Gastroesophageal sphincter (tissue), 4 donors: ENCODE measurements around the gene CLEC10A. TPM values are rescaled to one million over a fixed set of nuclear protein-coding genes. Genes with fewer than 3 reads are reported as not detected.

Experiments
- ATAC-seq: fragments of 150-250 bp; one replicate; pipeline ENCODE4 v1.9.1; 2016; ENCODE audit warnings: mild to moderate bottlenecking, moderate library complexity
- H3K27ac ChIP-seq, 4 donors: fragments of 200-600 bp; sonication (generic) in 3 of 4; 1 replicate in 3 of 4; 2 replicates in 1 of 4; pipeline ENCODE4 v1.5.1; 2016 to 2019
- H3K27me3 ChIP-seq: fragments of 200-600 bp; sonication (generic); one replicate; pipeline ENCODE4 v1.5.1; 2019
- H3K36me3 ChIP-seq, 2 donors: fragments of 200-600 bp; sonication (generic); one replicate each; pipeline ENCODE4 v1.5.1; 2019; ENCODE audit warnings: control low read depth in 1 of 2
- H3K4me1 ChIP-seq, 3 donors: fragments of 200-600 bp; sonication (generic); 1 replicate in 2 of 3; 2 replicates in 1 of 3; pipeline ENCODE4 v1.5.1; 2016 to 2019; ENCODE audit warnings: control low read depth in 2 of 3
- H3K4me3 ChIP-seq, 2 donors: fragments of 200-600 bp; sonication (generic); one replicate each; pipeline ENCODE4 v1.5.1; 2019; ENCODE audit warnings: mild to moderate bottlenecking in 1 of 2, moderate library complexity in 1 of 2
- H3K9me3 ChIP-seq, 3 donors: fragments of 200-600 bp; sonication (generic); one replicate each; pipeline ENCODE4 v1.5.1; 2017 to 2019; ENCODE audit warnings: control low read depth in 2 of 3
- EP300 ChIP-seq: sonication (generic); formaldehyde crosslinking; IDR thresholded peaks from one replicate; pipeline ENCODE4 v1.6.1; 2017; ENCODE audit warnings: antibody characterized with exemption, mild to moderate bottlenecking
- POLR2A ChIP-seq, 2 donors: fragments of 450-650 bp; IDR thresholded peaks; one replicate each; pipeline ENCODE4 v1.6.1; 2017; ENCODE audit warnings: antibody characterized with exemption in 2 of 2, mild to moderate bottlenecking in 2 of 2, moderate library complexity in 1 of 2
- POLR2AphosphoS5 ChIP-seq: sonication (generic); formaldehyde crosslinking; IDR thresholded peaks from one replicate; pipeline ENCODE4 v1.6.1; 2017; ENCODE audit warnings: antibody characterized with exemption
- WGBS, 2 donors: methylation state at CpG; one replicate each; pipeline ENCODE4 v1.1.5; 2018; ENCODE audit warnings: low coverage in 1 of 2; 5-methylcytosine and 5-hydroxymethylcytosine counted together
- total RNA-seq, 4 donors: library from RNA; depleted of rRNA; stranded (reverse); fragments of >200 nt; gene quantifications; one replicate each; pipeline ENCODE4 v1.1.0, GENCODE V29; 2016
- TF ChIP-seq, protein P1 (sequence below), 4 experiments: fragments of 200-600 bp in 2 of 4; fragments of 450-650 bp in 2 of 4; sonication (generic) in 1 of 4; IDR thresholded peaks; one replicate each; pipeline ENCODE4 v1.5.1; 2017 to 2019; ENCODE audit warnings: antibody characterized with exemption in 4 of 4, mild to moderate bottlenecking in 2 of 4, moderate library complexity in 2 of 4

Gene CLEC10A
- total RNA-seq, 4 donors from 2014 or later, result 3.8 to 25.6 (median 11.3) TPM

DNA sequence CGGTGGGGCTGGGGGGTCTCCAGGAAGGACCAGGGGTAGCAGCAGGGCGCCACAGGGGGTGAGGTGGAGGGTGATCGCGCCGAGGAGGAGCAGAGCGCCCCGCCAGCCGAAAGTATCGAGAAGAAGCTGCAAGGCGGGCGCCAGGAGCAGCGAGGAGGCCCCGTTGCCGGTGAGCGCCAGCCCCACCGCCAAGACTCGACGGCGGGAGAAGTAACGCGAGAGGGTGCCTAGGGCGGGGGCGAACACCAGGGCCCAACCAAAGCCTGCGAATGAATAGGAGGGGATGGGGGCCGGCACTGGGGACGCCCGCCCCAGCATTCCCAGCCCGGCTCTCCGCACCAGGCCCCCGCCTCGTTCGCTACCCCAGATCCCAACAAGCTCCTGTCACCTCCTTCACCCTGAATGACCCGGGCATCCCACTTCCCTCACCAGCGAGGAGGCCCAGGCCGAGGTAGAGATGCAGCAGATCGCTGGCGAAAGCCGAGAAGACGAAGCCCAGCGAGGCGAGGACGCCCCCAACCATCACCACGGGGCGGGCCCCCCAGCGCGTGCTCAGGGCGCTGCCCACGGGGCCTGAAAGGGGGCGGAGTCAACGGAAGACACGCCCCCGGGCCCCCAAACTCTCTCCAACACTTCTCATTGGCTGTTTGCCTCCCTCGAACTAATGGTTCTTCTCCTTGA is 37.4 kb downstream of the CLEC10A start:
- no peak for ATAC-seq
- TF ChIP-seq EP300, result no peak
- TF ChIP-seq, protein P1, sequence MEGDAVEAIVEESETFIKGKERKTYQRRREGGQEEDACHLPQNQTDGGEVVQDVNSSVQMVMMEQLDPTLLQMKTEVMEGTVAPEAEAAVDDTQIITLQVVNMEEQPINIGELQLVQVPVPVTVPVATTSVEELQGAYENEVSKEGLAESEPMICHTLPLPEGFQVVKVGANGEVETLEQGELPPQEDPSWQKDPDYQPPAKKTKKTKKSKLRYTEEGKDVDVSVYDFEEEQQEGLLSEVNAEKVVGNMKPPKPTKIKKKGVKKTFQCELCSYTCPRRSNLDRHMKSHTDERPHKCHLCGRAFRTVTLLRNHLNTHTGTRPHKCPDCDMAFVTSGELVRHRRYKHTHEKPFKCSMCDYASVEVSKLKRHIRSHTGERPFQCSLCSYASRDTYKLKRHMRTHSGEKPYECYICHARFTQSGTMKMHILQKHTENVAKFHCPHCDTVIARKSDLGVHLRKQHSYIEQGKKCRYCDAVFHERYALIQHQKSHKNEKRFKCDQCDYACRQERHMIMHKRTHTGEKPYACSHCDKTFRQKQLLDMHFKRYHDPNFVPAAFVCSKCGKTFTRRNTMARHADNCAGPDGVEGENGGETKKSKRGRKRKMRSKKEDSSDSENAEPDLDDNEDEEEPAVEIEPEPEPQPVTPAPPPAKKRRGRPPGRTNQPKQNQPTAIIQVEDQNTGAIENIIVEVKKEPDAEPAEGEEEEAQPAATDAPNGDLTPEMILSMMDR (IDR thresholded peaks at IDR 0.05), result no peak
- no peak for TF ChIP-seq POLR2A (IDR thresholded peaks at IDR 0.05)
- no peak for TF ChIP-seq POLR2AphosphoS5
- Histone ChIP-seq H3K27ac (peak overlapping the region in 1 of 4 donors; percentile 66), H3K4me1 (peaks cover 0 to 45% (median 25%) of the 10 kb centered on the region in 3 donors), H3K9me3 (no peaks in the 10 kb centered on the region), H3K4me3 (peak overlapping the region in 1 of 2 donors; percentile 54), H3K36me3 (no peaks in the 10 kb centered on the region), H3K27me3 (peaks cover 57% of the 10 kb centered on the region)
- 20% methylated on average over 9 of the region's 53 CpGs; no CpG with 5 or more reads in 1 of the 2 donors for WGBS, 2 donors

DNA sequence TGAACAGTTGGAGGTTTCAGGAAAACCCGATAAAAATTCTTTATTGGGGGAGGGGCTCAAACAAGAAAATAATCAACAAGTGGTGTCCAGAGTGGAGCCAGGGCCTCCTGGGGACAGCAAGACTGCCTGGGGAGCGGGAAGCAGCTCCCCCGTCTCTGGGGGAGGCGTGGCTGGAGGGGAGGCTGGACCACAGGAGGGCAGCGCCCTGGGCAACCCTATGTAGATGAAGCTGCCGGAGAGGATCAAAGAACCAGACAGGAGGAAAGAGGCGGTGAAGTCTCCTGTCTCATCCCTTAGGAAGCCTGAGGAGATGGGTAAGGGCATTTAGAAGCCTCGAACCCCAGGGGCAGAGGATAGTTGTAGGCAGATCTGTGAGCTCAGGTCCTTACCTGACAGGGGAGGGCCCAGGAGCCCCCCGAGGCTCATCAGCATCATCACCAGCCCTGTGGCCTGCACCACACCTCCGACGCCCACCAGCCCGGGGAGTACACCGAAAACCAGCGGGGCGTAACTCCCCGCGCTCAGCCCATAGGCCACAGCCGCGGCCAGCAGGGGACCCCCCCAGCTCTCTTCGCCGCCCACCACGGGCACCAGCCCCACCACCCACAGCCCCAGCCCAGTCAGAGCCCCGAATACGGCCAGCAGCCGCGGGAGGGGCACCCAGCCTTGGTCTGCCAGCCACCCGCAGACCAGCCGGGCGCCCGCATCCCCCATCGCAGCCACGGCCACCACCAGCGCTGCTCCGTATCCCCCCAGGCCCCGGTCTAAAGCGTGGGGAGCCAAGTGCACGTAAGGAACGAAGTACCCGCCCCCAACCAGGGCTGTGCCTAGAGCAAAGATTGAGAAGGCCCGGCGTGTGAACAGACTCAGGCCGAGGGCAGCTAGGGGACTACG is 38.2 kb downstream of the CLEC10A start:
- no peak for ATAC-seq
- Histone ChIP-seq H3K27ac (peak overlapping the region in 2 of 4 donors; percentile 5 to 24), H3K4me1 (peaks cover 0 to 39% (median 22%) of the 10 kb centered on the region in 3 donors), H3K27me3 (peaks cover 53% of the 10 kb centered on the region), H3K36me3 (no peaks in the 10 kb centered on the region), H3K9me3 (no peaks in the 10 kb centered on the region), H3K4me3 (peak overlapping the region in 1 of 2 donors; percentile 54)
- 81% methylated on average over 5 of the region's 43 CpGs; no CpG with 5 or more reads in 1 of the 2 donors for WGBS, 2 donors
- no peak for TF ChIP-seq POLR2A (IDR thresholded peaks at IDR 0.05)
- no peak for TF ChIP-seq EP300
- TF ChIP-seq, protein P1 (IDR thresholded peaks at IDR 0.05), result no peak
- TF ChIP-seq POLR2AphosphoS5, result no peak

DNA sequence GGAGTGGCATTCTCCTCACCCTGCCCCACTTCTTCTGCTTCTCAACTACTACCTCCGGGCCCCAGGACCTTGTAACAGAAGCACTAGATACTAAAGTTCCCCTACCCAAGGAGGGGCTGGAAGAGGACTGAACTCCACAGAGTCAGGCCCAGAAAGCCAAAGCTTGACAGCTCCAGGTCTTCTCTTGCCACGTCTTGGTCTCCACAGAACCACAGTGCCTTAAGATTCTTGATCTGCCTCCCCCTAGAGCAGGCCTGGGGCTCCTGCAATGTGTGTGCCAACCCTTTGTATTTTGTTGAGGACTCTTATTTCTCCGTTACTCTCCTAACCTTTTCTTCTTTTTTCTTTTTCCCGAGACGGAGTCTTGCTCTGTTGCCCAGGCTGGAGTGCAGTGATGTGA is 40.2 kb downstream of the CLEC10A start:
- Histone ChIP-seq H3K27me3 (peaks cover 58% of the 10 kb centered on the region), H3K27ac (no peak overlapping the region), H3K9me3 (no peaks in the 10 kb centered on the region), H3K4me3 (no peak overlapping the region), H3K4me1 (peaks cover 0 to 44% (median 31%) of the 10 kb centered on the region in 3 donors), H3K36me3 (no peaks in the 10 kb centered on the region)
- ATAC-seq, result no peak
- no peak for TF ChIP-seq EP300
- TF ChIP-seq, protein P1 (IDR thresholded peaks at IDR 0.05), result no peak
- TF ChIP-seq POLR2A (IDR thresholded peaks at IDR 0.05), result no peak
- TF ChIP-seq POLR2AphosphoS5, result no peak
- 79 to 94% methylated on average over 2 to 3 of the region's 5 CpGs for WGBS, 2 donors

DNA sequence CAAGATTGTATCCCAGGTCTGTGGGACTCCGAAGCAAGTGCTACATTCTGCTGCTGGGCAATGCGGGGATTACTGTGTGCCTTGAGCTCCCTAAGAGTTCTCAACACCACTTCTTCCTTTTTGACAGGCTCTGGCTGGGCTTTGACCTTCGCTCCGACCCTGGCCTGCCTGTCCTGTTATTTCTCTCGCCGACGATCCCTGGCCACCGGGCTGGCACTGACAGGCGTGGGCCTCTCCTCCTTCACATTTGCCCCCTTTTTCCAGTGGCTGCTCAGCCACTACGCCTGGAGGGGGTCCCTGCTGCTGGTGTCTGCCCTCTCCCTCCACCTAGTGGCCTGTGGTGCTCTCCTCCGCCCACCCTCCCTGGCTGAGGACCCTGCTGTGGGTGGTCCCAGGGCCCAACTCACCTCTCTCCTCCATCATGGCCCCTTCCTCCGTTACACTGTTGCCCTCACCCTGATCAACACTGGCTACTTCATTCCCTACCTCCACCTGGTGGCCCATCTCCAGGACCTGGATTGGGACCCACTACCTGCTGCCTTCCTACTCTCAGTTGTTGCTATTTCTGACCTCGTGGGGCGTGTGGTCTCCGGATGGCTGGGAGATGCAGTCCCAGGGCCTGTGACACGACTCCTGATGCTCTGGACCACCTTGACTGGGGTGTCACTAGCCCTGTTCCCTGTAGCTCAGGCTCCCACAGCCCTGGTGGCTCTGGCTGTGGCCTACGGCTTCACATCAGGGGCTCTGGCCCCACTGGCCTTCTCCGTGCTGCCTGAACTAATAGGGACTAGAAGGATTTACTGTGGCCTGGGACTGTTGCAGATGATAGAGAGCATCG is 41.8 kb downstream of the CLEC10A start:
- Histone ChIP-seq H3K27ac (no peak overlapping the region), H3K4me3 (no peak overlapping the region), H3K4me1 (peaks cover 0 to 34% (median 23%) of the 10 kb centered on the region in 3 donors), H3K9me3 (no peaks in the 10 kb centered on the region), H3K27me3 (peaks cover 42% of the 10 kb centered on the region), H3K36me3 (no peaks in the 10 kb centered on the region)
- no peak for ATAC-seq
- WGBS, 2 donors, result 85% methylated on average over 15 of the region's 19 CpGs; no CpG with 5 or more reads in 1 of the 2 donors
- no peak for TF ChIP-seq EP300
- TF ChIP-seq, protein P1 (IDR thresholded peaks at IDR 0.05), result no peak
- TF ChIP-seq POLR2A (IDR thresholded peaks at IDR 0.05), result no peak
- no peak for TF ChIP-seq POLR2AphosphoS5
